GM19455 (cell line): ENCODE data around the gene BAZ2B.
"Not testable (repeated sequence)": the region's sequence is repeated elsewhere in the genome, so short reads cannot be mapped to it uniquely, and the experiment has no call there.

Experiments
- ATAC-seq: cut with Tn5 transposase; IDR thresholded peaks from one replicate; pipeline ENCODE4 v1.9.1; 2021; ENCODE audit not compliant: unreplicated experiment

The BAZ2B gene

GRCh38 chr2:159427048-159427447, 189.3 kb downstream of the BAZ2B start:
- no peak for ATAC-seq

GRCh38 chr2:159419403-159419802, 196.9 kb downstream of the BAZ2B start:
- ATAC-seq, result no peak

- ATAC-seq, result no peak
Measured at GRCh38 chr2:159411460-159411859, 204.9 kb downstream of the BAZ2B start.

GRCh38 chr2:159410276-159410675, 206.1 kb downstream of the BAZ2B start:
- no peak for ATAC-seq

- ATAC-seq, result no peak
Measured at GRCh38 chr2:159409116-159409800, 207.1 kb downstream of the BAZ2B start.

GRCh38 chr2:159402790-159403189, 213.6 kb downstream of the BAZ2B start:
- ATAC-seq, result no peak

GRCh38 chr2:159402160-159402559, 214.2 kb downstream of the BAZ2B start:
- ATAC-seq, result not testable (repeated sequence)

- ATAC-seq, result no peak
Measured at GRCh38 chr2:159399716-159400415, 216.5 kb downstream of the BAZ2B start.

- no peak for ATAC-seq
Measured at GRCh38 chr2:159396799-159397198, 219.5 kb downstream of the BAZ2B start.

GRCh38 chr2:159382447-159383028, 233.8 kb downstream of the BAZ2B start:
- ATAC-seq, result no peak

- ATAC-seq, result no peak
Measured at GRCh38 chr2:159381574-159381973, 234.8 kb downstream of the BAZ2B start.

- ATAC-seq, result no peak
Measured at GRCh38 chr2:159380685-159381239, 235.6 kb downstream of the BAZ2B start.

- ATAC-seq, result no peak
Measured at GRCh38 chr2:159379181-159379580, 237.2 kb downstream of the BAZ2B start.

GRCh38 chr2:159375241-159375640, 241.1 kb downstream of the BAZ2B start:
- ATAC-seq, result no peak

- no peak for ATAC-seq
Measured at GRCh38 chr2:159371506-159371905, 244.8 kb downstream of the BAZ2B start.

- no peak for ATAC-seq
Measured at GRCh38 chr2:159366538-159366937, 249.8 kb downstream of the BAZ2B start.

- no peak for ATAC-seq
Measured at GRCh38 chr2:159362816-159363251, 253.5 kb downstream of the BAZ2B start.

GRCh38 chr2:159362094-159362493, 254.3 kb downstream of the BAZ2B start:
- no peak for ATAC-seq

- not testable (repeated sequence) for ATAC-seq
Measured at GRCh38 chr2:159361603-159362002, 254.7 kb downstream of the BAZ2B start.

GRCh38 chr2:159356053-159356554, 260.2 kb downstream of the BAZ2B start:
- no peak for ATAC-seq

- no peak for ATAC-seq
Measured at GRCh38 chr2:159351977-159352376, 264.4 kb downstream of the BAZ2B start.
